ENCODE measurements around the gene TIPARP.

The TIPARP gene

DNA sequence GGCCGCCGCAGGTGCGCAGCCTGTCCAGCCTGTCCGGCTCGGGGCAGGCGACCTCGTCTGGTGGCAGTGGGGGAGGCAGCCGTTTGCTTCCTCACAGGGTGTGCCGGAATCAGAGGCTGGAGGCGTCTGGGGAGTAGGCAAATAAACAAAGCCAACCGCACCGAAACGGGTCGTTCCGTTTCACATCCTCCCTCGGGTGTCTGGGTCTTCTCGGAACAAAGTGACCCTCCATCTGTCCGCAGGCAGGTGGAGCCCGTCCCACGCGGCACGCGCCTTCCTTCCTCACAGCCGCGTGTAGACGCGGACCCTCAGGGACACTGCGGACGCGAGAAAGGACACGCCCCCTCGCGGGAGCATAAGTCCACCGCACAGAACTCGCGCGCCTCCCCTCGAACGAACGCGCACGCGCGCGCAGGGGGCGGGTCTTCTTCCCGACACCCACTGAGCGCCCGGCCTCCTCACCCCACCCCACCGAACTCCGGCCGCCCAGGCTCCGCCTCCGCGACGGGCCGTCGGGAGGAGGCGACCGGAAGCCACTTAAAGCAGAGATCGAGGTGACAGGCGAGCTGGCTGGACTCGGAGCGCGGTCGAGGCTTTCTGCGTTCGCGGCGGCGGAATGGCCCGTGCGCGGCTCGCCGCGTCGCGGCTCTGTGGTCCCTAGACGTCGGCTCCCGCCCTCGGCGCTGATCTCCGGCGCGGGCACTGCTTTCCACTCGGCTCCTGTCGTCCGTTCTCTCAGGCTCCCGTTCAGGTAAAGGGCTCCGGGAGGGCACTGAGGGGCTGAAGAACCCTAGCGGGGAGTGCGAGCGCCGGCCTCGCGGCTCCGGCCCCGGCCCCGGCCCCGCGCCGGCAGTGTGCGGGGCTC lies at the start of gene TIPARP:
Gene TIPARP, plus strand, starts transcription at position 545 of the 865 bp plus-strand sequence. CDS start 3,108 bp downstream, outside the sequence.
- peak; percentile 97 for DNase-seq

- DNase-seq = no peak
Measured at GRCh38 chr3:156626104-156626503, 48.3 kb upstream of the TIPARP start.

- DNase-seq = no peak
Measured at GRCh38 chr3:156627946-156628569, 46.3 kb upstream of the TIPARP start.

- DNase-seq = no peak
Measured at GRCh38 chr3:156628836-156629618, 45.4 kb upstream of the TIPARP start.

DNA sequence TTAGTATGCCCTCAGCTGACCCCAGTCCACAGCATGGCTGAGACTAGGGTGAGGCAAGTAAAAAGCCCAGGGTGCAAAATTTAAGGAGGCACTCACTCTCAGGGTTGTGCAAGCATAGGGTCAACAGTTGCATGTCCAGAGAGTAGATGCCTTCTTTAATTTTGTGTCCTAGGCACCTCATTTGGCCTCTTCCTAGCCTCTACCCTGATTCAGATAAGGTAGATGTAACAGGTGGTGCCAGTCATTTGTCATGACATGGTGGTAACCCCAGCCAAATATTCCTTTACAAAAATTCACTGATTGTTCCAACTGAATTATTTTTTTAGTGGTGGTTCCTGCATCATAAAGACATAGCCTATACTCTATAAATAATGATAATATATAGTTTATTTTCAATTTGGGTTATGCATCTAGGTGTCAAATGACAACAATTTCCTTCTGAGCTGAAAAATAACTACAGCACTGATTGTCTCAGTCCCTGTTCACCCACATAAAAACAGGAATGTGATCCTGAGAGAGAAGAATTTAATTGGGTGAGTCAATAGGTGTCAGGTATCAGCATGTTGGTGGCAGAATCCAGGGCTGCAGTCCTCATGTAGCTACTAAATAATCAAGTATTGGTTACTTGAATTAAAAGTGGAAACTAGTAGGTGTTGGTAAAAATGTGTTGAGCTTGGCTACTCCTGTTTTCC lies 44.2 kb upstream of the TIPARP start:
- DNase-seq = no peak

- no peak for DNase-seq
Measured at GRCh38 chr3:156630773-156631093, 43.7 kb upstream of the TIPARP start.

DNA sequence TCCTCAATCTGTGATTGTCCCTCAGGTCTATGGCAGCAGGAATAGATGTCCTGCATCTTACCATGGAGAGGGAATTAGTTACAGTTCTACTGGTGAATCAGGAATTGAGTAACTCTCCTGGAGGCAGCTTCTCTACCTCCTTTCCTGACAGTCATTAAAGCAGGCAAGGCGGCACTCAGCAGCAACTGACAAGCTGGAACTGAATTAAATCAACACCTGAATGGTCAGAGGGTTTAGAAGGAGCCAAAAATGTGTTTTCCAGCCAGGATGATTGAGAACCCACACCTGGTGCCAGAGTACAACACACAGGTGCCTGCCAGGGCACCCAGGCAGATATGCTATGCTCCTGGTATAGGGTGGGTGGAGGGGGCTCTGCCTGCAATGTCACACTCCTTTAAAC lies 43.1 kb upstream of the TIPARP start:
- DNase-seq = no peak

DNA sequence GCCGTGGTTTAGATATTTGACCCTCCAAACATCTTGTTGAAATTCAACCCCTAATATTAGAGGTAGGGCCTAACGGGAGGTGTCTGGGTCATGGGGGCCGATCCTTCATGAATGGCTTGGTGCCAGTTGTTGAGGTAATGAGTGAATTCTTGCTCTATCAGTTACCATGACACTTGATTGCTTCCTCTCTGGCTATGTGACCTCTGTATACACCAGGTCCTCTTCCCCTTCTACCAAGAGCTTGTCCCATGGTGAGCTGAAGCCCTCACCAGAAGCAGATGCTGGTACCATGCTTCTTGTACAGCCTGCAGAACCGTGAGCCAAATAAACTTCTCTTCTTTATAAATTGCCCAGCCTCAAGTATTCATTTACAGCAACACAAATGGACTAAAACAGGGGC lies 41.8 kb upstream of the TIPARP start:
- DNase-seq = no peak

GRCh38 chr3:156633335-156633734 lies 41.1 kb upstream of the TIPARP start:
- DNase-seq = no peak

DNA sequence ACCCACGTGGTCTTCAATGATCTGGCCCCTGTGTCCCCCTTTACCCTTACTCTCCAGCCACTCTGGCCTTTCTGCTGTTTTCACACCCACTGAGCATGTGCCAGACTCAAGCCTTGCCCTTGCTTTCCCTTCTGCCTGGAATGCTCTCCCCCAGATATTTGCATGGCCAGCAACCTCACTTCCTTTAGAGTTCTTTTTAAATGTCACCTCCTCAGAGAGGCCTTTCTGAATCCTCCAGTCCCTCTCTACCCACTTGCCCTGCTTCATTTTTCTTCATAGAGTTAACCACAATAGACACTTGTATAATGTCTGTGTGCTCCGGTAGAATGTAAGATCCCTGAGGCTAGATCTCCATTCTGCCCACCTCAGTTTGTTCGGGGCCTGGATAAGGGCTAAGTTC lies 39.4 kb upstream of the TIPARP start:
- no peak for DNase-seq

GRCh38 chr3:156635973-156636372 lies 38.4 kb upstream of the TIPARP start:
- DNase-seq = no peak

DNA sequence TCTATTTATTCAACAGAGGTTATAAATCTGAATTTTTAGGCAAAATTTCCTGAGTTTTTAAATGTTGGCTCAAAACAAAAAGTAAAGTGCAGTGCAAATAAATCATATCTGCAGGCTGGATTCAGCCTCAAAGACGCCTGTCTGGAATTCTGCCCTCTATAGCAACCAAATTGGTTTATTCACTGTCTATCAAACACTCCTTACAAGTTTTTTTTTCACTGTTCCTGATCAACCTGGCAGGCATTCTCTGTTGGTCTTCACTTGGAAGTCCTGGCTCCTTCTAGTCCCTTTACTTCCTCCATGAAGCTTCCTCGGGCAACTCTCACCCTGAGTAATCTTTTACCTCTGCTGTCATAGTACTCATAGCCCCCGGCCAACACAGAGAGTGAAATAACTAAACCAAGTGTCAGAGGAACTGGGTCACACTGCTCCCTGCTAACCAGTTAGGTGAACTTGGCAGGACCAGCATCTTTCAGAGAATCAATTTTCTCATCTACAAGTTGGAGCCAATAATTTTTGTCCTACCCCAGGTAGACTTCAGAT lies 36.8 kb upstream of the TIPARP start:
- DNase-seq = no peak

- DNase-seq = no peak
Measured at GRCh38 chr3:156638271-156638670, 36.1 kb upstream of the TIPARP start.

DNA sequence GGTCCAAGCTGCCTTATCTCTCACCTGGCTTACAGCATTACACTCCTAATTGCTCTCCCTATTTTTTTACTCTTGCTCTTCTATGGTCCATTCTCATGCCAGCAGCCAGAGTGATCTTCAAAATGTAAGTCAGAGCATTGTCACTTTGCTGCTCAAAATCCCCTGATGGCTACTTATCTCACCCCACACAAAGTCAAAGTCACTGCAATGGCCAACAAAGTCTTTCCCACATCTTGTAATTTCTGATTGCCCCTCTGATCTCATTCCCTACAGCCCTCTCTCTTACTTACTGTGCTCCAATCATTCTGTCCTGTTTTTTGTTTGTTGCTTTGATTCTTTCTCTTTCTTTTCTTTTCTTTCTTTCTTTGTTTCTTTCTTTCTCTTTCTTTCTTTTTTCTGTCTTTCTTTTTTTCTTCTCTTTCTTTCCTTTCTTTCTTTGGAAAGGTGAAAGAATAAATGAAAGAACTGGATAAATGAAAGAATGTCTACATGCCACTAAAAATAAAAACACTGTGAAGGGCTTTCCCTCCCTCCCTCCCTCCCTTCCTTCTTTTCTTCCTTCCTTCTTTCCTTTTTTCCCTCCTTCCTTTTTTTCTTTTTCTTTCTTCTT lies 34.9 kb upstream of the TIPARP start:
- no peak for DNase-seq

GRCh38 chr3:156641618-156641975 lies 32.8 kb upstream of the TIPARP start:
- DNase-seq = no peak

DNA sequence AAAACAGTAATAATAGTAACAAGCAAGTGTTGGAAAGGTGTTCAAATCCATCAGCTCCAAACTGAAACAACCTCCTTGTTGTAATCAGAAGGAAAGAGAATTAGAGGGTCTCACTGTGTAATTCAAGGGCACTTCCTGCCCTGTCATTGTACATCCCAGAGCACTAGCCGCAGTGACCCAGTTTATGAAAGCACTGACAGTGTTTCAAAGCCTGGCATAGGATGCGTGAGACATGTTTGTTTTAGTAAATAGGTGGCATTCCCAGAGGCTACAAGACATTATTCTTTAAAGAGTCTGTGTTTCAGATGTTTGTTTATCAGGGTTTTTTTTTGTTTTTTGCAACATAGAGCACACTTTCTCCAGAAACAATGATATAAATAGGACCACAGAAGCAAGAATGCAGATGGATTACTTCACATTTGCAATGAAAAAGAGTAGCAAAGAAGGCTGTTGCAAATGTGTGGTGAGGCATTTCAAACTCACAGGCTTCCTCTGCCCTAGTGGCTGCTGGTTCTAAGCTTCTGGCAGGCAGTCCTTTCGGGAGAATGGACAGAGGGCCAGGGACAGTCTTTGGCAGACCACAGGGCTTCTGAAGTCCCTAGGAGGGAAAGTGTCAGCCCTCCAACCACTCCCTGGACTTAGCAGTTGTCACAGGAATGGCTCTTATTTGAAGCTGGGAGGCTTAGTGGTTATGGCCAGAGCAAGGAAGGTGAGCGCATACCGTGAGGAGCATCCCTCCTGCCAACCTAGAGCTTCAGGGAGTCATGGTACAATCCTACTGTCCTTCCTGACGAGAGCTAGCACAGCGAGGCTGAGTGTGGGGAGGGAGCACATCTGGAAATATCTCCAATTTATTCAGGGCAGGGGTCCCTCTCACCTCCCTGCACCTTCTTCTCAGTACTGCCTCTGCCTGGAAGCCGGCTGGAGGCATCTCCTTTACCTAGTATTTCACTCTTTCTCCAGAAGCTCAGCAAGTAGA lies 31.4 kb upstream of the TIPARP start:
- no peak for DNase-seq

DNA sequence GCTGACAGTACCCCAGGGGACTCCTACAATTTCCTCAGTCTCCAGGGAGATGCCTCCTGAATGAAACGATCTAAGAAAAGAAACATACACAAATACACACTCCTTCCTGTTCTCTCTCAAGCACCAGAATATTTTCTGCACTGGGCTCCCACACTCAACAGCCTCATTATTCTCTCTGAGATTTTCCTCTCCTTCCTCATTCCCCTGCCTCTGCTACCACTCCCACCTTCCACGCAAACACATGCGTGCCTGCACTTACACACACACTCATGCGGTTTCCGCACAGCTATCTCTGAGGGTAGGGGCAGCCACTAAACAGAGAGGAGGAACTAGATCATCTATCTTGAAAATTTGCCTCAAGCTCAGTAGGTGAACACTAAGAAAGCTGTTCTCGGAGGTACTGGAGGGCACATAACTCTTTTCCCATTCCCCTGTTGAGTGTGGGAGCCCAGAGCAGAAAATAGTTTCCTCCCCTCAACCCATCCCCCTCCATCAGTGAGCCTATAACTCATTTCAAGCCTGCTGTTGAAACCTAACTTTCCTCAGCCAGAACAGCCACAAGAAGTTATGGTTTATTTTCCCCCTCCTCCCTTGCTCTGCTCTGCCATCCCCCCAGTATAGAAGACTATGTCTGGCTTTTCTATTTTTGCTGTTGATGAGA lies 30.5 kb upstream of the TIPARP start:
- no peak for DNase-seq

DNA sequence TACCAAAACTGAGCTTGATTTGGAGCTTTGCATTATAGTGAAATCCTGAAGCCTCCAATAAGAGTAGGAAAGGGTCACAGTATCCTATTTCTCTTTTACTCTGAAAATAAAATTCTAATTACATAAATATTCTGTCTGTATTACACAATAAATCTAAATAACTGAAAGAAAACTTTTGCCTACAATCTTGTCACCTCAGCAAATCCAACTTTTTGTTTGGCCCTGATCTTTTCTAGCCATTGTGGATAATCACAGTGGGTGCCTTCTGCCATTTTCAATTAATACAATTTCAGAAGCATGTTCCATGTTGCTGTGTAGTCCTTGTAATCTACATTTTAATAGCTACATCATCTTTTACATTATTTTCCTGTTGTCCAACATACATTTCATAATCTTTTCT lies 29.4 kb upstream of the TIPARP start:
- no peak for DNase-seq

DNA sequence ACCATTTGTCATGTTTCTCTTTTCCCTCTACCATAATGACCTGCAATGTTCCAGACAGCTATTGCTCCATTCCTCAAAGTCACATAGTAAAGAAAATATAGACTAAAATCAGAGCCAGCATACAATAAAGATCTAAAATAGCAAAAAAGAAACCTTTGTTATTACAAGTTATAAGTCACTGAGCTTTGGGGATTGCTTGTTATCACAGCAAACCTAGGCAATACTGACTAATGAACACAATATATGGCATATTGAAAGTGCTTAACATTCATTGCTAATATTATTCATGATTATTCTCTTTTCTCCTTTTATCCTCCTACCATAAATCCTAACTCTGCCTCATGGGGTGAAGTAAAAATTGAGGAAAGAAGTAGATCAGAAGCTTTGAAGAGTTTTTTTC lies 27.4 kb upstream of the TIPARP start:
- DNase-seq = no peak

GRCh38 chr3:156648086-156648485 lies 26.3 kb upstream of the TIPARP start:
- DNase-seq = no peak

DNA sequence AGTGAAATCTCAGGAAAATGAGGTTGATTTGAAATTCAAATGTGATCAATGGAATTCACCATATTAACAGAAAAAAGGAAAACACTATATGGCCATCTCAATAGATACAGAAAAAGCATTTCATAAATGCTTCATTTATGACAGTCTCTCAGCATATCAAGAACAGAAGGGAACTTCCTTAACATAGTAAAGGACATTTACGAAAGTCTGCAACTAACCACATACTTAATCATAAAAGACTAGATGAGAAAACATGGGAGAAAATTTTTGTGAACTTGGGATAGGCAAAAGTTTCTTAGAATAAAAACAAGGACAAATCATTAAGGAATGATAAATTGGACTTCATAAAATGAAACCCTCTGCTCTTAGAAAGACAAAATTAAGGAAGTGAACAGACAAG lies 24.7 kb upstream of the TIPARP start:
- no peak for DNase-seq

Data from stimulated activated CD4-positive, alpha-beta T cell treated with anti-CD3 and anti-CD28 coated beads, Interleukin-1b, Interleukin-23, amount 100 ng/mL, for 48 hours (primary cell).